Ishikawa (cell line): ENCODE measurements around the gene SPAG5.

Source experiments
- CEBPB ChIP-seq: IDR thresholded peaks from 2 replicates; pipeline ENCODE4 v1.6.1; 2012
- CREB1 ChIP-seq: IDR thresholded peaks from 2 replicates; pipeline ENCODE4 v1.6.1; 2012; ENCODE audit warnings: low read depth
- EGR1 ChIP-seq: IDR thresholded peaks from 2 replicates; pipeline ENCODE4 v1.6.1; 2012
- EP300 ChIP-seq: IDR thresholded peaks from 2 replicates; pipeline ENCODE4 v1.6.1; 2012; ENCODE audit warnings: borderline replicate concordance
- FOXM1 ChIP-seq: IDR thresholded peaks from 2 replicates; pipeline ENCODE4 v1.6.1; 2012; ENCODE audit warnings: low read depth, borderline replicate concordance
- MAX ChIP-seq: IDR thresholded peaks from 2 replicates; pipeline ENCODE4 v1.6.1; 2012
- NFIC ChIP-seq: IDR thresholded peaks from 2 replicates; pipeline ENCODE4 v1.6.1; 2012
- RAD21 ChIP-seq: IDR thresholded peaks from 2 replicates; pipeline ENCODE4 v1.6.1; 2012; ENCODE audit warnings: low read depth
- REST ChIP-seq: IDR thresholded peaks from 2 replicates; pipeline ENCODE4 v1.6.1; 2012; ENCODE audit warnings: low read depth, mild to moderate bottlenecking
- TAF1 ChIP-seq: IDR thresholded peaks from 2 replicates; pipeline ENCODE4 v1.6.1; 2012; ENCODE audit warnings: low read depth, mild to moderate bottlenecking
- TCF12 ChIP-seq: IDR thresholded peaks from 2 replicates; pipeline ENCODE4 v1.6.1; 2012; ENCODE audit warnings: low read depth
- TEAD4 ChIP-seq: IDR thresholded peaks from 2 replicates; pipeline ENCODE4 v1.6.1; 2012
- USF1 ChIP-seq: IDR thresholded peaks from 2 replicates; pipeline ENCODE4 v1.6.1; 2012
- YY1 ChIP-seq: IDR thresholded peaks from 2 replicates; pipeline ENCODE4 v1.6.1; 2012; ENCODE audit warnings: low read depth
- ZBTB7A ChIP-seq: IDR thresholded peaks from 2 replicates; pipeline ENCODE4 v1.6.1; 2012; ENCODE audit warnings: low read depth

Gene SPAG5

DNA sequence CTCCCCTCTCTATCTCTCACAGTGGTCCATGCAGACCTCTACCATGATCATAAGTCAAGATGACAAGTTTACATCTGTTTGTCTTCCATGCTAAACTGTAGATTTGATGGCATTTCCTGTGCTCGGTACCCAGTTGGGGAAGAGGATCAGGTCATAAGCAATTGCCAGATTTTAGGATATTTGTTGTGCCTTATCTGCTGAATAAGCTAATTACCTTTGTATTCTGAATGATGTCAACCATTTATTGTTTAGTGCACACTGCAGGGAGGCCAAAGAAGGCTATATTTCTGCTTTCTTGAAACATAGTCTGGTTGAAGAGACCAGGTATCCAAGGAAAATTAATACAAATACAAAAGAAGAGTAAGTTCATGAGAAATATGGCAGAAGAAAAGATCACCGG is 16.3 kb downstream of the SPAG5 start:
- no peak for TF ChIP-seq CEBPB
- no peak for TF ChIP-seq TEAD4
- no peak for TF ChIP-seq MAX
- no peak for TF ChIP-seq USF1
- no peak for TF ChIP-seq CREB1
- no peak for TF ChIP-seq EP300
- no peak for TF ChIP-seq TCF12
- no peak for TF ChIP-seq REST
- no peak for TF ChIP-seq NFIC
- no peak for TF ChIP-seq FOXM1

GRCh38 chr17:28580959-28581358 is 17.9 kb downstream of the SPAG5 start:
- TF ChIP-seq RAD21 = no peak
- TF ChIP-seq EGR1 = no peak
- no peak for TF ChIP-seq CREB1
- TF ChIP-seq YY1 = no peak
- no peak for TF ChIP-seq REST
- TF ChIP-seq USF1 = no peak

- TF ChIP-seq NFIC (no peak), MAX (no peak), TEAD4 (no peak), TCF12 (no peak), REST (no peak), ZBTB7A (no peak), YY1 (no peak), CREB1 (no peak), USF1 (no peak), EP300 (no peak), FOXM1 (no peak), RAD21 (no peak), EGR1 (no peak), CEBPB (no peak), TAF1 (no peak)
Measured at GRCh38 chr17:28579526-28579925, 19.3 kb downstream of the SPAG5 start.

DNA sequence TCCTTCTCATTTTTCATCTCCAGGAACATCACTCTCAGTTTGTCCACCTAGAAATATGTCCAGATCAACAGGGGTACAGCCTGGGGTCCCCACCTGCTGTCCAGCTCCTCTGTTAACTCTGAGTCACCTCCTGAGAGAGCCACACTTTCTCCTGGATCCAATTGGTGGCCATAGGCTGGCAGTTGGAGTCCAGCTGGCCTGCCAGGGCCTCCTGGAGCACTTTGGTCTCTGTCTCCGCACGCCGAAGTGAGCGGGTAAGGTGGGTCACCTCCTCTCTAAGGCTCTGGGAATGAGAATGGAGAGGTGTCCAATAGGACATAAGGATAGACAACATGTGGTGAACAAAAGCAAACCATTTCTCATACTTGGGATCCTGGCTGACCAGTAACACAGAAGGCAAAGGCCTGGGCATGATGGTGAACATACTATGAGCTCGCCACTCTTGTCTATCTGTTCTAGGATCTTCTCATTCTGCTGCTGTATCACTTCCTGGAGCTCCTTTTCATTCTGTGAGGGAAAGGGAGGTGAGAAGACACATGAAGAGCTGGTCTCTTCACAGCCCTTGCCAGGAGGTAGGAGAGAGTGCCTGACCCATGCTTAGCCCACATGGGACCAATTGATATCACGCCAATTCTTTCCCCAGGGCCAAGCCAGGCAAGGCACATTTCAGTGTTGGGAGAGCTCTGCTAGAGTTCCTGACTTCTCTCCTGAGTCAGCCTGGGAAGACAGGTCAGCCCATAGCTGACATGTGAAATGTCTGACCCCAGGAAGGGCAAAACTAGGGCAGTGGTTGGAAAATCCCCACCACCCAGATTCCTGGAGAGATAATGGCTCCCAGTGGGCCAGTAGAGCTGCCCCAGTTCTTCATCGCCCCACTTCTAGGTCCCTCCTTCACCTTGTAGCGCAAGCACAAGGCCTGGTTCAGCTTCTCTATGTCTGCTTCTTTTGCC is 20.3 kb downstream of the SPAG5 start:
- TF ChIP-seq YY1 (no peak), RAD21 (no peak), TCF12 (no peak), CEBPB (no peak), USF1 (no peak), EP300 (no peak), EGR1 (no peak), REST (no peak), TAF1 (no peak), ZBTB7A (no peak), MAX (no peak), FOXM1 (no peak), TEAD4 (no peak), CREB1 (no peak), NFIC (no peak)
